NCI-H526 (cell line): ENCODE data around the gene PTPN1.
"Not testable (repeated sequence)": the region's sequence is repeated elsewhere in the genome, so short reads cannot be mapped to it uniquely, and the experiment has no call there.

Source experiments
- DNase-seq, 2 experiments: peaks; one replicate each; lab custom pipeline; 2025; lab: John Stamatoyannopoulos, UW

The PTPN1 gene

DNA sequence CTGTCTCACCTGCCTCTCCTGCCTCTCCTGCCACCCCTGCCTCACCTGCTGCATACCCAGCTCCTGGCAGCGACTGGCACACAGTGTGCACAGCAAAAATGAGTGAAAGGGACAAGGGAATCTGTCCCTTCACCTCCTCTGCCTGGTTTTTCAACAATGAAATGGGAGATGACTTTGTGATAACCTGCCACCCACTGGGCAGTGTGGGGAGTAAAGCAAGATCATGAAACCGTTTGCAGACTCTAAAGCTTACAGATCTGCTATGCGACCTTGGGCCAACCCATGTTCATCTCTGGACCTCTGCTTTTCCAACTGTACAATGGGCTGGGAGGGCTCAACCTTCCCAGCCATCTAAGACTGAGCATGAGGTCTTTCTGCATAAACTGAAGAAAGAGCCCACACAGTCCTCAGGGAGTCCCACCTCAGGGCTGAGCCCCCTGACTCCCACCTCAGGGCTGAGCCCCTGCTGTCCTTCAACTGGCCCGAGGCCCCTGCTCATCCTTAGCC is 100.1 kb downstream of the PTPN1 start:
- DNase-seq, result peak in 1 of 2 experiments; percentile 33

DNA sequence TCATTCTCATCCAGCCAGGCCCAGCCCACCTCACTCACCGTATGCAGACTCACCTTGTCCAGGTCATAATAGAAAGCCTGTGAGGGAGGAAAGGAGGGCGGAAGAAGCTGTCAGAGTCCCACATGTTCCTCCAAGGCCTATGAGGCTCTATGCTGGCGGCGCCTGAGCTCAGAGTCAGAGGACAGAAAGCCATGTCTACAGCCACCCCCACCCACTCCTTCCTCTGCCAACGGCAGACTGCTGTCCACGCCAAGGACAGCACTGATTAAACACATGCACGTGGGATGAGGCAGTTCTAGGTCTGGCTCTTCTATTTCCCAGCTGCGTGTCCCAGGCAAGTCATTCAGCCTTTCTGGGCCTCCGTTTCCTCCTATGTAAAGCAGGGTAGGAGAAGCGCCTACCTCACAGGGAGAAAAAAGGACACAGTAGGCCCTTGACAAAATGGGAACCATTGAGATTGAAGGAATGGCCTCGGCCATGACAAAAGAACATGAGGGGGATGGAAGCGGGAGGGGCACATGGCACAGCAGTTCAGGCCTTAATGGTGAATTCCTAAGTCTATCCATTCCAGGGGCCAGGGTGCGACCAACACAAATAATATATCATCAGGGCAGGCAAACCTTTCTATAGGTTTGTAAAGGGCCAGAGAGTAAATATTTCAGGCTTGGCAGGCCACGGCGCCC is 101.1 kb downstream of the PTPN1 start:
- DNase-seq, result no peak

DNA sequence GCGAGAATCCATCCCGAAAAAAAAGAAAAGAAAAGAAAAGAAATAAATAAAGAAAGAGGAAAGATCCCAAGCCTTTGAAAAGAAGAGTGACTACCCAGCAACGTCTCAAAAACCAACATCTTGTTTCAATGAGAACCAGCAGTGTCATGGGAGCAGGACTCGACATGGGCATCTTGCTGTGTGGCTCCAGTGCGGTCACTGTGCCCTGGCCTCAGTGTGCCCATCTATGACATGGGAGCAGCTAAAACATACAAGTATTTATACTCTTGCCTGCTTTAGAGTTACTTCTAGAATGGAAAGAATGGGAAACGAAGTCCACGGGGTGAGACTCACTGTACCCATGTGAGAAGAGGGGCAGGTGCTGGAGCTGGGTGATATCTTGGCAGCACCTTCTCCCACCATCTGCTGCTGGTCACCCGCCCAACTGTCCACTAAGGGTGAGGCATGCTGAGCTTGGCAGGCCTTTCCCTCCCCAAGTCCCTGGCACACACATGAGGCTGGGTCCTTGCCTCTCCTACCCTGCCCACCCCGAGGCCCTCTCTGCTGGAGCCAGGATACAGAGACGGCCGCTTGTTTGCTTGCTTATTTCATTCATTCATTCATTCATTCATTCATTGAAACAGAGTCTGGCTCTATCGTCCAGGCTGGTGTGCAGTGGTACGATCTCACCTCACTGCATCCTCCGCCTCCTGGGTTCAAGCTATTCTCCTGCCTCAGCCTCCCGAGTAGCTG is 103.4 kb downstream of the PTPN1 start:
- DNase-seq, result no peak

DNA sequence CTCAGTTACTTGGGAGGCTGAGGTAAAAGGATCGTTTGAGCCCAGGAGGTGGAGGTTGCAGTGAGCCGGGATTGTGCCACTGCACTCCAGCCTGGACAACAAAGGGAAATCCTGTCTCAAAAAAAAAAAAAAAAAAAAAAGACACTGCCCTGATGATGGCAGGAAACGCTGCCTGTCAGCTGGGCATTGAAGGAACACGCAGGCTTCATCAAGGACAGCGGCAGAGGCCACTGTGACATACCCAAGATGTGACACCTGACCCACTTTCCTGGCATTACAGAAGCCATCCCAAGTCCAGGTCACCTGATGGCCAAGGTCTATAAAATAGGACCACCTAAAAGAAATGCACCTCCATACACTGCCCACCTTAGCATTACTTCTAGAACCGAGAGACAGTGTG is 105.2 kb downstream of the PTPN1 start:
- DNase-seq, result no peak

DNA sequence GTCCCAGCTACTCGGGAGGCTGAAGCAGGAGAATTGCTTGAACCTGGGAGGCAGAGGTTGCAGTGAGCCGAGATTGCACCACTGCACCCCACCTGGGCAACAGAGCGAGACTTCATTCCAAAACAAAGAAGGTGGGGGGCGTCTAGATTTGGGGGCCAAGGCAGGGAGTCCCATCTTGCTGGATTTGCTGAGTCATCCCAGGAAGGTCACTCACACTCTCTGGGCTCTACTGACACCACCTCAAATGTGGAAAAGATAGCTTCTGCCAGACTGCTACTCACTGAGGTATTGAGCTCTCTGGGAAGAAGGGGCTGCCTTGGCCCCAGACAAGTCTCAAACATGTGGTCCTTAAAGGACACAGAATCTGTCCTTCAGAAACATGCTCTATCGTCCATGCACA is 106.8 kb downstream of the PTPN1 start:
- no peak for DNase-seq

DNA sequence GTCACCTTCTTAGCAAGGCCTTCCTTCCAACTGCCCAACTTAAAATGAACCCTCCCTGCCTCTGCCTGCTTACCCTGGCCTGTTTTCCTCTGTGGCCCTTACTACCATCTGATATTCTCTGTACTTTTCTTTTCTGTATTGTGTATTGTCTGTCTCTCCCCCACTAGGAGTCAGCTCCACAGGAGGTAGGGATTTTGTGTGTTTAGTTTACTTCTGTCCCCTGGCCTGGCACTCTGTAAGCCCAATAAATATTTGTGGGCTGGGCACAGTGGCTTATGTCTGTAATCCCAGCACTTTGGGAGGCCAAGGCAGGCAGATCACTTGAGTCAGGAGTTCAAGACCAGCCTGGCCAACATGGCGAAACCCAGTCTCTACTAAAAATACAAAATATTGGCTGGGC is 108.4 kb downstream of the PTPN1 start:
- DNase-seq, result no peak

DNA sequence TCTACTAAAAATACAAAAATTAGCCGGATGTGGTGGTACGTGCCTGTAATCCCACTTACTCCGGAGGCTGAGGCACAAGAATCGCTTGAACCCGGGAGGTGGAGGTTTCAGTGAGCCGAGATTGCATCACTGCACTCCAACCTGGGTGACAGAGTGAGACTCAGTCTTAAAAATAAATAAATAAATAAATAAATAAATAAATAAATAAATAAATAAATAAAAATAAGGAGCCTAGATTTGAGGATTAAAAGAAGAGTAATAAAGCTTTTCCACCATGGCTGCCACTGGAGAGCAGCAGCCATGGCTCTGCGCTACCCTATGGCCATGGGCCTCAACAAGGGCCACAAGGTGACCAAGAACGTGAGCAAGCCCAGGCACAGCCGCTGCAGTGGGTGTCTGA is 110.3 kb downstream of the PTPN1 start:
- not testable (repeated sequence) for DNase-seq

DNA sequence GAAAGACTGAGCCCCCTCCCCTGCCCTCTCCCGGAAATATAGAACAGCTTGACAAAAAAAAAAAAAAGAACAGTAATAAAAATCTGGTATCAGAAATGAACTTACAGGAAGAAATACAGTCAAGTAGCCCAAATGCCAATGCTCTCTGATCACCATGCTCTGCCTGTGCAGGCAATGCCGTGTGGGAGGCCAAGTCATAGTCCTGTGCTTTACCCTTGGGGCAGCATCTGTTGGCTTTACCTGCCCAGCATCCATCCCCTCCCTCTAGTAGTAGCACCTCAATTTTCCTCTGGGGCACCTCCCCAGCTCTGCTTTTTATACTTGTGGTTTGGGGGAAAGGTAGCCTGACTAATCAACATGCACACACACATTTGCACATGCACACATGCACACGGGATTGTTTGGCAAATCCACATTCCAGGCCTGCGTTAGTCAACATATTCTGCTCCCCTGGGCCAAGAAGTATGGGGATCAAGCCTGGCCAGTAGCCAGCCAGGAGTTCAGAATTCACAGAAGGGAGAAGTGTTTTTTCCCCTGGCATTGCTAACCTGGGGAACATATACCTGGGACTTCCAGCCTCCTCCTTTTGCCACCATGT is 111.0 kb downstream of the PTPN1 start:
- no peak for DNase-seq

DNA sequence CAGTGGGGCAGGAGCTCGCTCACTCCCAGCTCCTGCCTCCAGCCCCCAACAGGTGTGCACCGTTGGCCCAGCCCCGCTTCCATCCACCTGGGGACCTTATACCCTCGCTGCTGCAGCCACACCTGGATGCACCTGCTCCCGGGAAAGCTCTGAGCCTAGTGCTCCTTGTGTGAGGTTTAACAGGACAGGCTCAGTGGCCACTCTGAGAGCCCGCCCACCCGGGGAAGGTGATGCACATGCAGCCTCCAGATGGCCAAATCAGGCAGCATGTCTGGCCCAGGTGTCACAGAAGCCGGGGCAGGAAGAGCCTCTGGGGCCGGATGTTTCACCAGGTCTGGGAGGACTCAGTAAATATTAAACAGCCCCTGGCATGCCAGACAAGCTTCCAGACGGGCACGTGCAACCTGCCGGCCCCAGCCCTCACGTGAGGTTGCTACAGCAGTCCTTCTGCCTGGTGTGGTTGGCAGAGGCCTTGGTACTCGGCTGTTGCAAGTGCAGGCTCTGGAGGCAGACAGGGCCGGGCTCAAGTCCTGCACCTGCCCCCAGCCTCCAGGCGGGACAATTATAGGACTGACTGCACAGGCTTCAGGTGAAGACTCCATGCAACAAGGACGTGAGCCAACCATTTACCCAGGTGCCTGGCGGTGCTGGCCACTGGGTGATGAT is 114.3 kb downstream of the PTPN1 start:
- peak in 1 of 2 experiments; percentile 62 for DNase-seq

DNA sequence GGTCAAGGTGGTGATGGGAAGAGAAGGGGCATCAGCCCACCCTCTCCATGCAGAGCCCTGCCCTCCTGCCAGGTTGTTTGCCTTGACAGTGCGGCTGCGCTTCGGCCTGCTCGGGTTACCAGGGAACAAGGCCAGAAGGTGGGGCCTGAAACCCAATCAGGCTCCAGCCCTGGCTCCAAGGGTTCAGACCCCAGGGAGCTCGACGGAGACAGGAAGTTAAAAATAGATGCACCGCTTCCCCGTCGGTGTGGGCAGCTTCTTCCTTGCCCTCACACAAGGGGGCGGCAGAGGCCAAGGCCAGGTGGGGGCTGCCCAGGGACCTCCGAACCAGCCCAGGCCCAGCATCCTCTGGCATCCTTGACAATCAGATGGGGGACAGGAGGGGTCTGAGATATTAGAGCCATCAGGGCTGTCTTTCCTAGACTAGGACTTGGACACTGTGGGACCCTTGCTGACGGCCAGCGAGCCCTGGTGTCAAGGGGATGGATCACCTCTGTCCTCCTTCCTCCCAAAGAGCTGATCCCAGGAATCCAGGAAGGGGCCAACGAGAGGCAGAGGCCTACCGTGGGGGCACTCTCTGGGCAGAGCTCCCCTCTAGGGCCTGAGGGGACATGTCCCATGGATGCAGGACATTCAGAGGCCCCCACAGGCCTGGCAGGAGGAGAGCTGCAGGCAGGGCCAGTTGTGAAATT is 115.9 kb downstream of the PTPN1 start:
- DNase-seq, result peak; percentile 48 to 75

DNA sequence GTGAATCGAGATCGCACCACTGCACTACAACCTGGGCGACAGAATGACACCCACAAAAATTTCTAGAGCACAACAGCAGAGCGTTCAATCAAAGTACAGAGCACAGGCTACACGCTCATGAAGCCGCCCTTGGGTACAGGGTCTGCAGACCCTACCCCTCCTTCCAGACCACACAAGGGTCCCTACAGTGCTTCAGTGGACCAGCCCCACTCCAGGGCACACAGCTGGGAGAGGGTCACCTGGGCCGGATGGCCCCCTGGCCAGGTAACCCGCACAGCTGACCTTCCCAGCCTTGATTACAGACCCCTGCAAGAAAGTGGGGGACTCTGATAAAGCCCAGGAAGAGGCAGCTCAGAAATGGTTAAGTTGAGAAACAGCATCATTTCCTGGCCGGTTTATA is 117.6 kb downstream of the PTPN1 start:
- no peak for DNase-seq

DNA sequence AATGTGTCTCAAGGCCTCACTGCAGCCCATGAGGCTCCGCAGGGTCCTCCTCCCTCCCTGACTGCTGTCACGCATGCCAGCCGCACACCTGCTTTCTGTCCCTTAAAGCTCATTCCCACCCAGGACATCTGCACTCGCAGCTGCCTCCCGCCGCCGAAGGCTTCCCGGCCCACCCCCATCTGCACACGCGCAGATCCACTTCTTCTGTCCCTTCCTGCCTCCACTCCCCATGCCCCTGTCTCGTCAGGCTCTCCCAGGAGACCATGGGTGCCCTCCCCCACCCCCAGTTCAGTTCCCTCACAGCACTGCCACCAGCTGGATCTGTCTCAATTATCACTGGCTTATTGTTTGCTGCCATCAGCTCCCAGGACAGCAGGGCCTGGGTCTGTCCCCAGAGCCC is 118.1 kb downstream of the PTPN1 start:
- DNase-seq, result peak; percentile 58 to 88

DNA sequence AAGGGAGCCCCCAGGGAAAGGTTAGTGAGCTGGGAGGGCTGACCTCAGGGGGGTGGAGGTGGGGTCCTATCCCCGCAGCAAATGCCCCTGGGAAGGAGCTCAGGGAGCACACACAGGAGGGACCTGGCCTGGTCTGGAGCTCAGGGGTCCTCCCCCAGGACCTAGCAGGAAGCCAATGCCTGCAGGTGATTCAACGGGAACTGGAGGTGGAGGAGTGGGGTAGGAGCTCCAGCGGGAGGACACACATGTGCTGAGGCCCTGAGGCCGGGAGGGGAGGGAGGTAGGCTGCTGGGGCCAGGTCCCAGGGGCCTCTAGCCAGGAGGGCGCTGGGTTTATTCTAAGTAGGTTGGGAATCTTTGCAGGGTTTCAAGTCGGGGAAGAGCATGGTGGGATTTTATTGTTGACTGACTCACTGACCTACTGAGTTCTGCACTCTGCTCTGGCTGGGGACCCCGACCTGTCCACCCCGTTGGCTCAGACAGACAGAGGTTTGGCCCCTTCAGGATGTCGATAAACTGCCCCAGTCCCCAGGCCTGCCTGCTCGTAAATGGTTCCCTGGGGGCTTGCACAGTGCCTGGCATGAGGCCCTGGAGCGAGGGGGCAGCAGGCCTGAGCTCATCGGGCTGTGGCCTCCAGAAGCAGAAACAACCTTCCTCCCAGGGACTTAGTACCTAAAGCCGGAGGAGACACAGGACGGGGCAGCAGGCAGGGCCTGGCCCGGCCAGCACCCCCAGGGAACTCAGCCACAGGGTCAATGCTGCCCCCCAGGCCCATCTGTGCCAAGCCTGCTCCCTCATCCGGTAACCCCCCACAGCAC is 118.9 kb downstream of the PTPN1 start:
- DNase-seq, result peak in 1 of 2 experiments; percentile 62

DNA sequence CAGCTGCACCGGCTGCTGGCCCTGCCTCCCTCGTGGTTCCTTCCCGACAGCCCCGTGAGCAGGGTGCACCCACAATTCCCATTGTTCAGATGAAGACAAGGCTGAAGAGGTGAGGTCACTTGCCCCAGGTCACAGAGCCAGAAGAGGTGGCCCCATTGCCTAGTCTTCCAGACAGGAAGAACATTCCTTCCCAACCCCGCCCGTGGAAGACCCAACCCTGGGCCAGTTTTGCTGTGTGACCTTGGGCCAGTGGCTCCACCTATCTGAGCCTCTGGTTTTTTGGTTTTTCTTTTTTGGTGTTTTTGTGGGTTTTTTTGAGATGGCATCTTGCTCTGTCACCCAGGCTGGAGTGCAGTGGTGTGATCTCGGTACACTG is 119.5 kb downstream of the PTPN1 start:
- DNase-seq, result no peak

DNA sequence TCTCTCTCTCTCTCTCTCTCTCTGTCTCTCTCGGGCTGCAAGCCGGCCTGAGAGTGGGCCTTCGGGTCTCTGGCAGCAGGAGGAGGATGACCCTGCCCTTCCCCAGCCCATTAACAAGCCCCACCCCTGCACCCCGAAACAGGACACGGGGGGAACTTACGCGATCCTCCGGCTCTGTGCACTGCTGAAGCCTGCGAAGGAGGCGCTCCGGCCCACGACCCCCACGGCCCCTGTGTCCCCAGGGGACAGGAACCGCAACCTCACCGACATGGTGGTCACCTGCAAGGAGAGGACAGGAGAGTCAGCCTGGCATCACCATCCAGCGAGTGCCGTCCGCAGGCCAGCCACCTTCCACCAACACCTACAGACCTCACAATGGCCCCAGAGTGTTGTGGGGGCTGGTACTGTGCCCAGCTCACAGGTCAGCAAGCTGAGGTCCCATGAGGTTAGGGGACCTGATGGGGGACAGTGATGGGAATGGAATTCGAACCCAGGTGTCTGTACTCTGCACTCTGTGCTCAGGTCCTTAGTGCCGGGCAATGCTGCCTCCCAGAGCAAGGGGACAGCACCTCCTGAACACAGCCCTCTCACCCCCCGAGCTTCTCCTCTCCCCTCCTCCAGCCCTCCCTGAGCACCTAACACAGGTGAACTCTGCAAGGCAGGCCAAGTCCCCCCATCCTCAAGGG is 120.5 kb downstream of the PTPN1 start:
- DNase-seq, result no peak

DNA sequence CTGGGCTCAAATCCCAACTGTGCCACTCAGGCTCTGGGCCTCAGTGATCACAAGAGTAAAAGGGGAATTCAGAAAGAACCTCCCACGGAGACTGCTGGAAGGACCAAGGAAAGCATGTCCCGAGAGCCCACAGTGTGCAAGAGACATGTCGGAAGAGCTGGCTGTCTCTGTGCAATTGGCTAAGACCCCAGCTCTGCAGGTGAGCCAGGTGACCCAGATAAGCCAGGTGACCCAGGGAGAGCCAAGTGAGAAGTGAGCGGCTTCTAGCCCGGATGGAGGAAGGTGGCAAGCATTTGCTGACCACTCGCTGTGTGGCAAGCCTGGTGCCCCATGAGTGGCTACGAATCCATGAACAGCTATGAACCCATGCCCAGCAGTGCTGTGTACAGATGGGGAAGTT is 122.1 kb downstream of the PTPN1 start:
- DNase-seq, result no peak

DNA sequence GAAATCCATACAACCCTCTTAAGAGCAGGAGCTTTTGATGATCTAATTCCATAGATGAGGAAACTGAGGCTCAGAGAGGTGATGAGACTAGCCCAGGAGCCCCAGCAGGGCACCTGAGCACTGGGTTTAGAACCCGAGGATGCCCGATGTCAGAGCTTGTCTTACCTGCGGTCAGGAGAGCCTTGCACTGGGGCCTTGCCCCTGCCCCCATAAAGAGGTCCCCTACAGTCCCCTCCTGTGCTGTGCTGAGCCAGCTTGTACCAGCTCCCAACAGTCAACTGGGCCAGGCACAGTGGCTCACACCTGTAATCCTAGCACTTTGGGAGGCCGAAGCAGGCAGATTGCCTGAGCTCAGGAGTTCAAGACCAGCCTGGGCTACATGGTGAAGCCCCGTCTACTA is 122.5 kb downstream of the PTPN1 start:
- DNase-seq, result no peak

DNA sequence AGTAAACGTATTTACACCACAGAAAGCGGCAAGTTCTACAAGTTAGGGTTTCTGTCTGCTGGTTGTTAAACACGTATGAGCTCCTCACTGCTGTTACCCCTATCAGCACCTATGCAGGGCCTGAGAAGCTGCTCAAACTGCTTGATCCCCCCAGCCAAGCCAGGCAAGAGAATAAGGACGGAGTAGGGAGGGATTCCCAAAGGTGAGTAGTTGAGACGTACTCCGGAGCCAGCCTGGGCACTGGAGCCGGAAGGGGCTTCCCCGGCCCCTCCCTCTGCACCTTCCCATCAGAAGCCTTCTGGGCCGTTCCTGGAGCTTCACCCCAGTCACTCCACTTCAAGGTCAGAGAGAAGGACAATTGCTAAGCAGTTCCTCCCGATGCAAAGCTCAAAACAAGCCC is 123.2 kb downstream of the PTPN1 start:
- no peak for DNase-seq

DNA sequence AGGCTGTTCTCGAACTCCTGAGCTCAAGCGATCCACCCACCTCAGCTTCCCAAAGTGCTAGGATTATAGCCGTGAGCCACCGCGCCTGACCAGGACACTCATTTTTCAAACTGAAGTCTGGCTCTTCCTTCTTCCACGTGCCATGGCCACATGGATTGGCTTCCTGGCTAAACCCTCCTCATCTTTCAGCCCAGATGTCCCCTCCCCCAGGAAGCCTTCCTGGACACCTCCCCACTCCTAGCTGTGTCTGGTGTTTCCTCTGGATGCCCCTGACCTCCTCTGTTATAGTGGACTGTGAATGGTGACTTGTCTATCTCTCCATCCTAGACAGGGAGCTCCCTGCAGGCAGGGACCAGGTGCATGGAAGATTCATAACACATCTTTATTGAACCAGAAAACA is 124.0 kb downstream of the PTPN1 start:
- no peak for DNase-seq
